Aorta (tissue), 5 donors: Measurements from ENCODE around the gene GLMP. TPM values are rescaled to one million over a fixed set of nuclear protein-coding genes. Genes with fewer than 3 reads are reported as not detected.

Experiments
- ATAC-seq: fragments of 200-7000 bp; cut with Tn5 transposase; one replicate; pipeline ENCODE4 v1.9.1; 2022; ENCODE audit warnings: moderate library complexity; ENCODE audit not compliant: low FRiP score
- DNase-seq, 2 donors: peaks; one replicate each; pipeline ENCODE4 v3.0.0-alpha.2; 2020
- H3K27ac ChIP-seq, 2 donors: one replicate each; pipeline ENCODE4 v1.5.1; 2013; ENCODE audit warnings: low read length in 2 of 2, mild to moderate bottlenecking in 2 of 2, moderate library complexity in 2 of 2, control low read depth in 1 of 2, inconsistent platforms in 1 of 2, low read depth in 1 of 2
- H3K27me3 ChIP-seq, 2 donors: one replicate each; pipeline ENCODE4 v1.6.1; 2013; ENCODE audit warnings: control low read depth in 1 of 2, low read length in 1 of 2, mild to moderate bottlenecking in 1 of 2, moderate library complexity in 1 of 2; ENCODE audit not compliant: insufficient read depth in 2 of 2, control insufficient read depth in 1 of 2
- H3K36me3 ChIP-seq, 2 donors: one replicate each; pipeline ENCODE4 v1.6.1; 2013; ENCODE audit warnings: control low read depth in 1 of 2, low read length in 1 of 2, mild to moderate bottlenecking in 1 of 2; ENCODE audit not compliant: insufficient read depth in 2 of 2, control insufficient read depth in 1 of 2
- H3K4me1 ChIP-seq, 2 donors: one replicate each; pipeline ENCODE4 v1.6.1; 2013; ENCODE audit warnings: low read length in 2 of 2, control low read depth in 1 of 2, mild to moderate bottlenecking in 1 of 2, moderate library complexity in 1 of 2; ENCODE audit not compliant: insufficient read depth in 2 of 2, control insufficient read depth in 1 of 2
- H3K4me3 ChIP-seq, 2 donors: one replicate each; pipeline ENCODE4 v1.5.1; 2013; ENCODE audit warnings: low read length in 2 of 2, control low read depth in 1 of 2, mild to moderate bottlenecking in 1 of 2
- H3K9me3 ChIP-seq: one replicate; pipeline ENCODE4 v1.6.1; 2013; ENCODE audit warnings: mild to moderate bottlenecking, low read length; ENCODE audit not compliant: control insufficient read depth
- WGBS, 2 donors: extraction: QIAGEN DNeasy Blood & Tissue Kit; methylation state at CpG; one replicate each; pipeline ENCODE4 v1.1.7; 2013; 5-methylcytosine and 5-hydroxymethylcytosine counted together
- intact Hi-C, 2 donors: fragments of 100-400 bp; cut with DNase I; formaldehyde crosslinking; loops; one replicate each; pipeline versions ENCODE4 v1.14.2 to v1.15.0; 2022
- polyA plus RNA-seq, 2 donors: library from polyadenylated mRNA; stranded (reverse); fragments of 200-250 nt; gene quantifications; one replicate each; pipeline ENCODE4 v1.2.3, GENCODE V29; 2013
- total RNA-seq, 2 donors: library from RNA; stranded (reverse); fragmentation: NEBNext Ultra II Directional; extraction: Animal tissue kit (Norgen Biotek cat#: 25700); gene quantifications; one replicate each; pipeline ENCODE4 v1.2.1, GENCODE V29; 2021
- donor health status: healthy with polysubstance abuse.
- donor health status: Bipolar disorder and iron deficiency.
- donor health status: DM: no; HTN: no; CAD: no.
- donor health status: DM: no; HTN: no; CAD: no.
- donor health status: DM: yes; HTN: yes; CAD: no.

The GLMP gene
- total and polyA plus RNA-seq, 4 donors, result 36.4 to 57.1 (median 46.5) TPM

DNA sequence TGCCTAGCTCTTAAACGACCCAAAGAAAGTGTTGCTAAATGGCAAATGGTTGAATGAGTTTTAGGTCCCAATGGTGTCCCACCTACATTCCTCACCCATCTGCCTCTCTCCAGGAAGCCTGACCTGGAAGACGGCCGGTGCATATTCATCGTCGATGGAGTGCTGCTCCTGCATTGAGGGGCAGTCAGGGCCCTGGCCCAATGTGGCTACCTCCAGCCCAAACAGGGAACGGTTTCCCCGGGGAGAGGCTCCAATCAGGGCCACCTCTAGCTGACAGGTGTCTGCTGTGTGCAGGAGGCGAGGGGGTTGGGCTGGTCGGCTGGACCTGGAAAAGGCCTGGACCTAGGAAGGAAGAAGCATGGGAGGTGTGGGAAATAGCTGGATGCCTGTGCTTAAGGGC, 1.6 kb downstream of the GLMP start:
- intact Hi-C loops, result no loop called here
- no peaks in the 10 kb centered on the region for H3K9me3 ChIP-seq
- 87 to 91% methylated on average over 9 of the region's 9 CpGs for WGBS, 2 donors
- ATAC-seq (no peak), DNase-seq (no peak)
- no peak overlapping the region for H3K4me3 ChIP-seq
- H3K27ac ChIP-seq, result no peak overlapping the region
- H3K36me3 ChIP-seq, result no peaks in the 10 kb centered on the region
- no peaks in the 10 kb centered on the region for H3K4me1 ChIP-seq
- H3K27me3 ChIP-seq, result no peaks in the 10 kb centered on the region

DNA sequence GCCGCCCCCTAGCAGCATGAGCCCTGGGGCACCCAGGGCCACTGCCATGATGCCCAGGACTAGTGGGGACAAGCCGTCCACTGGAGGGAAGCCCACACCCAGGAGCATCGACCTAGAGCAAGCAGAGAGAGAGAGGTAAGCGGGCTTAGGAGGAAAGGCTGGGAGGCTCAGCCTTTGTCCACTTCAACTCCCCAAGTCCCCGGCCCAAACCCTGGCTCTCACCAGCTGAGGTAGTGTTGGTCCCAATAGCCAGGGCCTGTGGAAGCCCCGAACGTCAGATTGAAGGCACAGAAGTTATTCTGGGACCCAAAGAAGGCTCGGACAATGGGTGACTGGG, 2.4 kb downstream of the GLMP start:
- no peaks in the 10 kb centered on the region for H3K4me1 ChIP-seq
- intact Hi-C loops, result no loop called here
- H3K4me3 ChIP-seq, result no peak overlapping the region
- H3K27ac ChIP-seq, result no peak overlapping the region
- H3K9me3 ChIP-seq, result no peaks in the 10 kb centered on the region
- no peak for ATAC-seq
- no peaks in the 10 kb centered on the region for H3K36me3 ChIP-seq
- peak in 1 of 2 donors; percentile 53 for DNase-seq
- no peaks in the 10 kb centered on the region for H3K27me3 ChIP-seq
- WGBS, 2 donors, result 89 to 91% methylated on average over 8 of the region's 8 CpGs

DNA sequence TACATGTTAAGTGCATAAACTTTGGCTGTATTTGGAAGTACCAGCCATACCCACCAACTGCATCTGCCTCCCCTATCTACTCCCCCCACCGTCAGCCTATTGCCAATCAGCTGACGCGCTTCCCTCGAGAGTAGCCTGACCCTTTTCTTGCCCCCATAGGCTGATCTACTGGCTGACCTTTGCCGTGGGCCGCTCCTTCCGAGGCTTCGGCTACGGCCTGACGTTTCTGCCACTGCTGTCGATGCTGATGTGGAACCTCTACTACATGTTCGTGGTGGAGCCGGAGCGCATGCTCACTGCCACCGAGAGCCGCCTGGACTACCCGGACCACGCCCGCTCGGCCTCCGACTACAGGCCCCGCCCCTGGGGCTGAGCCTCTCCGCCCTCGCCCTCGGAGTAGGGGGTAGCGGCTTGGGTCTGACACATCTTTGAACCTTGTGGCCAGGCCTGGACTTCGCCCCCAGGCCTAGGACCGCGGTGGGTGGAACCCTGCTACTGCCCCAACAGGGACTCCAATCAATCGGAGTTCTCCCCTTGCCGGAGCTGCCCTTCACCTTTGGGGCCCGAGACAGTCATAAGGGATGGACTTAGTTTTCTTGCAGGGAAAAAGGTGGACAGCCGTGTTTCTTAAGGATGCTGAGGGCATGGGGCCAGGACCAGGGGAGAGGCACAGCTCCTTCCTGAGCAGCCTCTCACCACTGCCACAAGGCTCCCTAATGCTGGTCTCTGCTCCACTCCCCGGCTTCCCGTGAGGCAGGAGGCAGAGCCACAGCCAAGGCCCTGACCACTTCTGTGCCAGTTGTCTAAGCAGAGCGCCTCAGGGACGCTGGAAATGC, 4.0 kb downstream of the GLMP start:
- DNase-seq (peak; percentile 95 to 98), ATAC-seq (peak; percentile 95)
- intact Hi-C loops, result no loop called here
- Histone ChIP-seq H3K36me3 (no peaks in the 10 kb centered on the region), H3K4me3 (peak overlapping the region; percentile 33 to 70), H3K27me3 (no peaks in the 10 kb centered on the region), H3K27ac (peak overlapping the region; percentile 33 to 77), H3K9me3 (no peaks in the 10 kb centered on the region), H3K4me1 (no peaks in the 10 kb centered on the region)
- 3% methylated on average over 37 of the region's 37 CpGs for WGBS, 2 donors

DNA sequence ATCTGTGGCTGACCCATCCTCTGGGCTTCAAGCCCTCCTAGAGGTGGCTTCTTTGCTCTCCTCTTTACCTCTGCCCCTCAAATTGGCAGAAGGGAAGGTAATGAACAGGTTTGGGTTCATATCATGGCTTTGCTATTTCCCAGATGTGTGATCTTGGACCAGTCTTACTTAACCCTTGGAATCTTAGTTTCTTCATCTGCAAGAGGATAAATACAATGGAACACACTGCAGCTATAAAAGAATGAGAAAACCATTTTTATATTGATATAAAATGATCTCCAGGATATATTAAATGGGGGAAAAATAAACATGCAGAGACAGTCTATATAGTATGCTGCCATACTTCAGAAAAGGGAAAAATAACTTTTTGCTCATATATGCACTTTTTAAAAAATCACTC, 5.6 kb downstream of the GLMP start:
- Histone ChIP-seq H3K27ac (no peak overlapping the region), H3K4me1 (no peaks in the 10 kb centered on the region), H3K4me3 (no peak overlapping the region), H3K27me3 (no peaks in the 10 kb centered on the region), H3K9me3 (no peaks in the 10 kb centered on the region), H3K36me3 (no peaks in the 10 kb centered on the region)
- DNase-seq (no peak), ATAC-seq (no peak)
- intact Hi-C loops, result no loop called here

- Histone ChIP-seq H3K4me1 (peaks cover 0 to 8% of the 10 kb centered on the region in 2 donors), H3K36me3 (no peaks in the 10 kb centered on the region), H3K9me3 (no peaks in the 10 kb centered on the region), H3K4me3 (no peak overlapping the region), H3K27me3 (no peaks in the 10 kb centered on the region), H3K27ac (no peak overlapping the region)
- peak; percentile 18 to 36 for DNase-seq
- 92 to 95% methylated on average over 8 of the region's 8 CpGs for WGBS, 2 donors
- intact Hi-C loops, result no loop called here
- no peak for ATAC-seq
Measured at GRCh38 chr1:156286061-156286460, 9.4 kb downstream of the GLMP start.

DNA sequence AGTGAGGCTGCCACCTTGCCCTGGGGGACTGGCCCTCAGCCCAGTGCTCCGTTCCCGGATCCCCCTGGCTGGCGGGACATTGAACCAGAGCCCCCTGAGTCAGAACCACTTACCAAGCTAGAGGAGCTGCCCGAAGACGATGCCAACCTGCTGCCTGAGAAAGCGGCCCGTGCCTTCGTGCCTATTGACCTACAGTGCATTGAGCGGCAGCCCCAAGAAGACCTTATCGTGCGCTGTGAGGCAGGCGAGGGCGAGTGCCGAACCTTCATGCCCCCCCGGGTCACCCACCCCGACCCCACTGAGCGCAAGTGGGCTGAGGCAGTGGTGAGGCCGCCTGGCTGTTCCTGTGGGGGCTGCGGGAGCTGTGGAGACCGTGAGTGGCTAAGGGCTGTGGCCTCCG, 10.0 kb downstream of the GLMP start:
- intact Hi-C loops, result no loop called here

GRCh38 chr1:156284757-156285156, 10.7 kb downstream of the GLMP start:
- Histone ChIP-seq H3K9me3 (no peaks in the 10 kb centered on the region), H3K4me3 (no peak overlapping the region), H3K27me3 (no peaks in the 10 kb centered on the region), H3K4me1 (peaks cover 0 to 8% of the 10 kb centered on the region in 2 donors), H3K27ac (no peak overlapping the region), H3K36me3 (no peaks in the 10 kb centered on the region)
- no peak for DNase-seq
- WGBS, 2 donors, result 71 to 80% methylated on average over 4 of the region's 4 CpGs
- ATAC-seq, result no peak
- intact Hi-C loops, result no loop called here

More for the DNA sequence above, 10.0 kb downstream of the GLMP start:
- Histone ChIP-seq H3K4me3 (no peak overlapping the region), H3K36me3 (no peaks in the 10 kb centered on the region), H3K4me1 (peaks cover 0 to 8% of the 10 kb centered on the region in 2 donors), H3K27ac (no peak overlapping the region), H3K9me3 (no peaks in the 10 kb centered on the region), H3K27me3 (no peaks in the 10 kb centered on the region)
- DNase-seq (no peak), ATAC-seq (no peak)
- 87 to 93% methylated on average over 21 of the region's 21 CpGs for WGBS, 2 donors

DNA sequence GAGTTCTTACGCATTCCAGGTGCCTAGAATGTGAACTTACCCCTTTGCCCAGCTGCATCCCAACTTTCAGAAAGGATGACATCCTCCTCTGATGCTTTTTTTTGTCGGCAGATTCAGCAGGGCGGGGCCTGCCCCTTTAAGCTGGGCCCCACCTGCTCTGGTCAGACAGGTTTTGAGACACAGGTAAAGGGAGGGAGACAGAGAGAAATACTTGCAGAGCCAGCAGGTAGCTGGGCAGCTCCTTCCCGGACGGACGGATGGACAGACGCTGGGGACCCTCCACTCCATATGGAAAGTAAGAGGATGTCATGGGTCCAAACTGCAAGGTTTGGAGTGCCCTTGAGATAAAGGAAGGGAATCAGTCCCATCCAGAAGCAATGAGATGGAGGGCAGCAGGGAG, 11.4 kb downstream of the GLMP start, which contains the start of gene TMEM79:
Gene TMEM79, plus strand, starts transcription at position 214 of the 400 bp plus-strand sequence. CDS start 902 bp downstream, outside the sequence.
- no peaks in the 10 kb centered on the region for H3K27me3 ChIP-seq
- peaks cover 0 to 8% of the 10 kb centered on the region in 2 donors for H3K4me1 ChIP-seq
- peak within 1 kb of the TSS; percentile 68 to 70 for H3K4me3 ChIP-seq
- no peaks in the 10 kb centered on the region for H3K9me3 ChIP-seq
- no peaks in the 10 kb centered on the region for H3K36me3 ChIP-seq
- DNase-seq, result no peak
- intact Hi-C loops, result no loop called here
- 85 to 91% methylated on average over 7 of the region's 7 CpGs for WGBS, 2 donors
- peak within 1 kb of the TSS in 1 of 2 donors; percentile 34 for H3K27ac ChIP-seq
- ATAC-seq, result no peak

DNA sequence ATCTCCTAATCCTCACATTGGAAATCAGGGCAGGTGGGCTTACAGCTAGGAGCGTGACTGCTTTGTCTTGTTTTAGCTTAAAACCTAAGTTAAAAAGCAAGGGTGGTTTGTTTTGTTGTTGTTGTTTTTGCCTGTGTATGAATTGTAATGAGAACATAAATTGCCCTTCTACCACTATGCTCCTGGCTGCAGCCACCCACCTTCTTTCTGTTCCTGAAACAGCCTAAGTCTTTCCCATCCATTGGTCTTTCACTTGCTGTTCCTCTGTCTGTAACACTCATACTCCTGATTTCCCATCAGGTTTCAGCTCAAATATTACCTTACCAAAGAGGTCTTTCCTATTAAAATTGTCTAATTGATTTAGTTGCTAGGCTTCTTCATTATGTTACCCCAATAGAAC, 12.0 kb downstream of the GLMP start:
- 74 to 76% methylated on average over 1 of the region's 1 CpG for WGBS, 2 donors
- DNase-seq (no peak), ATAC-seq (no peak)
- H3K36me3 ChIP-seq, result no peaks in the 10 kb centered on the region
- no peak overlapping the region for H3K27ac ChIP-seq
- intact Hi-C loops, result no loop called here
- H3K4me3 ChIP-seq, result peak overlapping the region; percentile 68 to 70
- no peaks in the 10 kb centered on the region for H3K27me3 ChIP-seq
- peaks cover 0 to 8% of the 10 kb centered on the region in 2 donors for H3K4me1 ChIP-seq
- no peaks in the 10 kb centered on the region for H3K9me3 ChIP-seq
